GM12875 (cell line): ENCODE results near the gene NFIA.

Experiments
- H3K4me3 ChIP-seq: one replicate; pipeline ENCODE4 v1.5.1; 2011; ENCODE audit warnings: low read depth, low read length, control low read depth
- CTCF ChIP-seq: IDR thresholded peaks from 2 replicates; pipeline ENCODE4 v1.5.1; 2011; ENCODE audit warnings: low read depth, mild to moderate bottlenecking, control low read depth, inconsistent platforms, low read length, moderate library complexity, borderline replicate concordance; ENCODE audit not compliant: insufficient read depth

NFIA gene

GRCh38 chr1:61400131-61400770 lies 317.9 kb downstream of the NFIA start:
- no peak for TF ChIP-seq CTCF
- no peak overlapping the region for H3K4me3 ChIP-seq

GRCh38 chr1:61400997-61401396 lies 318.6 kb downstream of the NFIA start:
- no peak for TF ChIP-seq CTCF
- H3K4me3 ChIP-seq = no peak overlapping the region

GRCh38 chr1:61403679-61404596 lies 321.6 kb downstream of the NFIA start:
- H3K4me3 ChIP-seq = no peak overlapping the region
- TF ChIP-seq CTCF = no peak

DNA sequence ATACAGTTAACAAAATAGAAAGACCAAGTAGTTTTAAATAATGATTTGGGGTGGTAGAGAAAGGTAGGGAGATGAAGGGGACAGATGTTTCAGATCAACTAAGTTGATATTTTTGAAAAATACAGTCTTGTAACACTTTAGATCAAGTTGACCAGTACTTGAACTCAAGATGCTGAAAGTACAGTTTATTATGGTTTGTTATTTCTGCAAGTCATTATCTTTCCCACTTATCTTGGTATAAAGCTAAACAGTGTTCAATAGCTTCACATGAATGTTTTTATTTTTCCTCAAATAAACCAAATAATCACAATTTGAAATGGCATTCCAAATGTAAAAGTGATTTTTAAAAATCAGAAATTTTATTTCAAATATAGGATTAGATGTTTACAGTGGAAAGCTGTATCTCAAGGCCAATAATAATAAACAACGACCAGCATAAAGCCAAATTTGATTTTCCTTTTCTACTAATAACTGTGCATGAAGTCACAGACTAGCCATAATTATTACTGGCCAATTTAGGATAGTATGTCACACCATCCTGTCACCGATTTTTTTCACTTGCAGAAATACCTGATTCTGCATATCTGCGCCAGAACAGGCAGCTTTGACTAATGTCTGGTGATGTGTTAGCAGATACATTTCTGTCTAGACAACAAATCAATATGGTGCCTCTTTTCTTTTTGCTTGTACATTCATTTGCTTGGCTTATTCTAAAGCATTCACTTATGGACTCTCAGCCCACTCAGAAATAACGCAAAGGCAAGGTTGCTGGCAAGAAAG lies 322.4 kb downstream of the NFIA start:
- no peak for TF ChIP-seq CTCF
- no peak overlapping the region for H3K4me3 ChIP-seq

- TF ChIP-seq CTCF = no peak
- H3K4me3 ChIP-seq = no peak overlapping the region
Measured at GRCh38 chr1:61406467-61406866, 324.1 kb downstream of the NFIA start.

- no peak overlapping the region for H3K4me3 ChIP-seq
- no peak for TF ChIP-seq CTCF
Measured at GRCh38 chr1:61412601-61413000, 330.2 kb downstream of the NFIA start.
